H9 (cell line): ENCODE results near the gene FARSA. TPM values are rescaled to one million over a fixed set of nuclear protein-coding genes. Genes with fewer than 3 reads are reported as not detected.
"Not testable (repeated sequence)": the region's sequence is repeated elsewhere in the genome, so short reads cannot be mapped to it uniquely, and the experiment has no call there.

ENCODE experiments used
- DNase-seq: peaks from one replicate; pipeline ENCODE4 v3.0.0-alpha.2; 2017
- H2AFZ ChIP-seq: one replicate; pipeline ENCODE4 v1.6.1; 2013; ENCODE audit warnings: mild to moderate bottlenecking, low read length, control low read depth, moderate library complexity
- H2AK5ac ChIP-seq: 2 replicates; pipeline ENCODE4 v1.6.1; 2013; ENCODE audit warnings: low read length, control low read depth, mixed read lengths; ENCODE audit not compliant: insufficient read length
- H2BK120ac ChIP-seq: one replicate; pipeline ENCODE4 v1.6.1; 2013; ENCODE audit warnings: low read depth, mild to moderate bottlenecking, low read length, control low read depth, inconsistent platforms; ENCODE audit not compliant: poor library complexity, severe bottlenecking
- H2BK12ac ChIP-seq: 2 replicates; pipeline ENCODE4 v1.6.1; 2013; ENCODE audit warnings: low read length, control low read depth, mixed read lengths, low read depth; ENCODE audit not compliant: insufficient read length
- H2BK15ac ChIP-seq: 2 replicates; pipeline ENCODE4 v1.6.1; 2013; ENCODE audit warnings: low read depth, low read length, control low read depth
- H2BK20ac ChIP-seq: one replicate; pipeline ENCODE4 v1.6.1; 2013; ENCODE audit warnings: low read depth, mild to moderate bottlenecking, low read length, control low read depth, inconsistent platforms; ENCODE audit not compliant: poor library complexity, severe bottlenecking
- H2BK5ac ChIP-seq: 2 replicates; pipeline ENCODE4 v1.6.1; 2013; ENCODE audit warnings: low read length, control low read depth, mixed read lengths; ENCODE audit not compliant: insufficient read length
- H3K14ac ChIP-seq: 2 replicates; pipeline ENCODE4 v1.6.1; 2013; ENCODE audit warnings: low read length, control low read depth; ENCODE audit not compliant: insufficient read depth
- H3K18ac ChIP-seq: 2 replicates; pipeline ENCODE4 v1.6.1; 2013; ENCODE audit warnings: low read depth, mild to moderate bottlenecking, mixed read lengths, low read length, control low read depth; ENCODE audit not compliant: insufficient read length
- H3K23ac ChIP-seq: 2 replicates; pipeline ENCODE4 v1.6.1; 2013; ENCODE audit warnings: low read length, control low read depth, mixed read lengths, low read depth; ENCODE audit not compliant: insufficient read length
- H3K23me2 ChIP-seq: 2 replicates; pipeline ENCODE4 v1.6.1; 2013; ENCODE audit warnings: low read depth, mild to moderate bottlenecking, mixed read lengths, low read length, control low read depth; ENCODE audit not compliant: insufficient read length, poor library complexity, severe bottlenecking
- H3K27ac ChIP-seq: 2 replicates; pipeline ENCODE4 v1.5.1; 2013; ENCODE audit warnings: low read length, control low read depth, mixed read lengths, low read depth; ENCODE audit not compliant: insufficient read length
- H3K27me3 ChIP-seq: 2 replicates; pipeline ENCODE4 v1.6.1; 2013; ENCODE audit warnings: low read length, control low read depth, inconsistent platforms; ENCODE audit not compliant: insufficient read depth
- H3K4ac ChIP-seq: 2 replicates; pipeline ENCODE4 v1.6.1; 2013; ENCODE audit warnings: low read depth, mild to moderate bottlenecking, control low read depth, inconsistent platforms, low read length, moderate library complexity
- H3K4me1 ChIP-seq: 2 replicates; pipeline ENCODE4 v1.6.1; 2013; ENCODE audit warnings: low read length, control low read depth, inconsistent platforms; ENCODE audit not compliant: insufficient read depth
- H3K4me2 ChIP-seq: 2 replicates; pipeline ENCODE4 v1.6.1; 2013; ENCODE audit warnings: low read length, control low read depth, mixed read lengths; ENCODE audit not compliant: insufficient read length, insufficient read depth
- H3K56ac ChIP-seq: 2 replicates; pipeline ENCODE4 v1.6.1; 2013; ENCODE audit warnings: low read depth, mild to moderate bottlenecking, mixed read lengths, low read length, control low read depth; ENCODE audit not compliant: insufficient read length
- H3K79me1 ChIP-seq: 2 replicates; pipeline ENCODE4 v1.6.1; 2013; ENCODE audit warnings: low read depth, mild to moderate bottlenecking, moderate library complexity, low read length, control low read depth, inconsistent platforms; ENCODE audit not compliant: insufficient read depth, poor library complexity, severe bottlenecking
- H3K79me2 ChIP-seq: 2 replicates; pipeline ENCODE4 v1.6.1; 2013; ENCODE audit warnings: low read length, control low read depth, inconsistent platforms; ENCODE audit not compliant: insufficient read depth
- H3K9ac ChIP-seq: 2 replicates; pipeline ENCODE4 v1.6.1; 2013; ENCODE audit warnings: low read length, control low read depth, mixed read lengths; ENCODE audit not compliant: insufficient read length; ENCODE audit errors: extremely low read depth
- H3K9me3 ChIP-seq: one replicate; pipeline ENCODE4 v1.6.1; 2013; ENCODE audit warnings: low read depth, low read length, inconsistent platforms; ENCODE audit not compliant: control insufficient read depth
- H3T11ph ChIP-seq: one replicate; pipeline ENCODE4 v1.6.1; 2013; ENCODE audit warnings: mild to moderate bottlenecking, low read length, control low read depth, inconsistent platforms
- H4K20me1 ChIP-seq: one replicate; pipeline ENCODE4 v1.6.1; 2013; ENCODE audit not compliant: control insufficient read depth, insufficient read length, insufficient read depth
- H4K5ac ChIP-seq: 2 replicates; pipeline ENCODE4 v1.6.1; 2013; ENCODE audit warnings: low read depth, mild to moderate bottlenecking, mixed read lengths, low read length, control low read depth; ENCODE audit not compliant: insufficient read length
- H4K8ac ChIP-seq: replicated peaks from 2 replicates; pipeline ENCODE4 v1.6.1; 2013; ENCODE audit warnings: low read length, control low read depth, mixed read lengths, low read depth; ENCODE audit not compliant: insufficient read length
- H4K91ac ChIP-seq: 2 replicates; pipeline ENCODE4 v1.6.1; 2013; ENCODE audit warnings: low read depth, mild to moderate bottlenecking, moderate library complexity, mixed read lengths, low read length, control low read depth; ENCODE audit not compliant: insufficient read length
- H3K27ac Mint-ChIP-seq, 3 experiments: 2 replicates in 2 of 3; 3 replicates in 1 of 3; pipeline ENCODE4 v1.8.0; 2020 to 2021; ENCODE audit warnings: mixed read lengths in 3 of 3, mild to moderate bottlenecking in 1 of 3, moderate library complexity in 1 of 3
- H3K27me3 Mint-ChIP-seq: 2 replicates; pipeline ENCODE4 v1.8.0; 2021; ENCODE audit warnings: low read depth, mild to moderate bottlenecking, moderate library complexity, mixed read lengths
- H3K36me3 Mint-ChIP-seq, 3 experiments: 2 replicates in 2 of 3; 3 replicates in 1 of 3; pipeline ENCODE4 v1.8.0; 2020 to 2021; ENCODE audit warnings: low read depth in 3 of 3, mixed read lengths in 3 of 3; ENCODE audit not compliant: insufficient read depth in 1 of 3
- H3K4me1 Mint-ChIP-seq, 2 experiments: 2 replicates each; pipeline ENCODE4 v1.8.0; 2020; ENCODE audit warnings: mixed read lengths in 2 of 2
- H3K4me3 Mint-ChIP-seq, 2 experiments: 2 replicates in 1 of 2; 3 replicates in 1 of 2; pipeline ENCODE4 v1.8.0; 2020 to 2021; ENCODE audit warnings: mild to moderate bottlenecking in 2 of 2, mixed read lengths in 2 of 2, moderate library complexity in 1 of 2
- H3K9me3 Mint-ChIP-seq, 2 experiments: 2 replicates in 1 of 2; 3 replicates in 1 of 2; pipeline ENCODE4 v1.8.0; 2020; ENCODE audit warnings: mild to moderate bottlenecking in 2 of 2, mixed read lengths in 2 of 2, moderate library complexity in 1 of 2
- CTCF ChIP-seq: fragments of 200-600 bp; sonication (generic); conservative IDR thresholded peaks from 3 replicates; pipeline ENCODE4 v1.8.0; 2021; ENCODE audit warnings: antibody characterized with exemption, mild to moderate bottlenecking
- WGBS: extraction: QIAGEN DNeasy Blood & Tissue Kit; methylation state at CpG from one replicate; pipeline ENCODE4 v1.1.7; 2013; ENCODE audit warnings: missing lambda C conversion rate, low lambda C conversion rate, mixed read lengths; ENCODE audit not compliant: insufficient read length; ENCODE audit errors: extremely low coverage; 5-methylcytosine and 5-hydroxymethylcytosine counted together
- total RNA-seq: library from RNA; stranded (reverse); gene quantifications from 2 replicates; pipeline ENCODE4 v1.2.1, GENCODE V29; 2021

Gene FARSA
- total RNA-seq, 1 experiment from 2014 or later, result 110 TPM

- H2BK12ac ChIP-seq, result no peak overlapping the region
- no peak overlapping the region; the same call in 1 of the 2 replicates for H3K14ac ChIP-seq
- no peaks in the 10 kb centered on the region; the same call in 1 of the 2 replicates for H3K4me1 ChIP-seq
- no peak overlapping the region for H2AFZ ChIP-seq
- H3K56ac ChIP-seq, result no peak overlapping the region
- peak overlapping the region; percentile 52 for H3K4me2 ChIP-seq
- no peak overlapping the region for H3K18ac ChIP-seq
- Mint-ChIP-seq H3K36me3 (peaks cover 23 to 46% (median 44%) of the 10 kb centered on the region in 3 experiments), H3K27me3 (peaks cover 4% of the 10 kb centered on the region), H3K27ac (peak overlapping the region; percentile 52 to 90 (median 82); a peak in 6 of 7 replicates), H3K4me1 (peaks cover 21 to 34% of the 10 kb centered on the region in 2 experiments), H3K4me3 (peak overlapping the region; percentile 88 to 94), H3K9me3 (peaks cover 0 to 3% of the 10 kb centered on the region in 2 experiments; a peak in 2 of 5 replicates)
- no peak overlapping the region for H3K4ac ChIP-seq
- H2BK15ac ChIP-seq, result no peak overlapping the region
- H3K9me3 ChIP-seq, result no peaks in the 10 kb centered on the region
- H3K27me3 ChIP-seq, result no peaks in the 10 kb centered on the region
- H2BK5ac ChIP-seq, result no peak overlapping the region
- DNase-seq, result no peak
- H3K23me2 ChIP-seq, result peaks cover 3% of the 10 kb centered on the region
- no peak for TF ChIP-seq CTCF
- H2BK120ac ChIP-seq, result no peak overlapping the region
- H2BK20ac ChIP-seq, result no peak overlapping the region
- H3T11ph ChIP-seq, result no peak overlapping the region
- H2AK5ac ChIP-seq, result no peak overlapping the region
- H4K5ac ChIP-seq, result no peak overlapping the region
- H3K79me2 ChIP-seq, result peaks cover 7% of the 10 kb centered on the region; the same call in 1 of the 2 replicates
- no peak overlapping the region for H3K27ac ChIP-seq
- no CpG with 5 or more reads among the region's 12 CpGs for WGBS
- no peak overlapping the region for H4K8ac ChIP-seq
- peaks cover 5% of the 10 kb centered on the region for H3K79me1 ChIP-seq
- no peaks in the 10 kb centered on the region for H4K20me1 ChIP-seq
- peak overlapping the region; percentile 68 for H3K9ac ChIP-seq
- no peak overlapping the region for H4K91ac ChIP-seq
- no peak overlapping the region for H3K23ac ChIP-seq
Observed at GRCh38 chr19:12955996-12956395, 22.5 kb upstream of the FARSA start.

GRCh38 chr19:12955575-12955974, 22.1 kb upstream of the FARSA start:
- H2BK12ac ChIP-seq, H4K20me1 ChIP-seq, H3K27me3 ChIP-seq, H2BK120ac ChIP-seq, H4K8ac ChIP-seq, H3K79me1 ChIP-seq, H3K23ac ChIP-seq, H2AK5ac ChIP-seq, DNase-seq, H3K9ac ChIP-seq, H4K91ac ChIP-seq, H4K5ac ChIP-seq, H3K79me2 ChIP-seq, H3T11ph ChIP-seq, H3K23me2 ChIP-seq, H3K9me3 ChIP-seq, H3K9me3 Mint-ChIP-seq, H2BK15ac ChIP-seq, H2BK5ac ChIP-seq, H2AFZ ChIP-seq, H3K56ac ChIP-seq, H3K27me3 Mint-ChIP-seq, H3K18ac ChIP-seq, H3K27ac ChIP-seq, H2BK20ac ChIP-seq, H3K4me1 ChIP-seq, H3K4ac ChIP-seq, H3K14ac ChIP-seq: not testable (repeated sequence)
- Mint-ChIP-seq H3K4me1 (peaks cover 21 to 34% of the 10 kb centered on the region in 2 experiments), H3K27ac (peak overlapping the region in 2 of 3 experiments; percentile 52 to 74; a peak in 5 of 7 replicates), H3K36me3 (peaks cover 25 to 50% (median 48%) of the 10 kb centered on the region in 3 experiments), H3K4me3 (peak overlapping the region; percentile 88 to 94)
- no CpG with 5 or more reads among the region's 9 CpGs for WGBS
- H3K4me2 ChIP-seq, result peak overlapping the region; percentile 52
